AG04450 (cell line): ENCODE data around the gene ANKRD52. TPM values are rescaled to one million over a fixed set of nuclear protein-coding genes. Genes with fewer than 3 reads are reported as not detected.

Experiments
- CTCF ChIA-PET: fragments of 300-600, 350-600 bp; formaldehyde crosslinking; extraction: SDS; loops from one replicate; lab custom pipeline; 2022; ENCODE audit warnings: antibody characterized with exemption, inconsistent platforms; lab: Charles Lee
- POLR2A ChIA-PET: fragments of 350-600 bp; formaldehyde crosslinking; extraction: SDS; loops from one replicate; lab custom pipeline; 2021; ENCODE audit warnings: antibody characterized with exemption, inconsistent platforms; lab: Yijun Ruan, JAX
- DNase-seq: peaks from one replicate; pipeline ENCODE4 v3.0.0-alpha.2; 2011; ENCODE audit warnings: low read depth, low spot score
- H3K27ac ChIP-seq: one replicate; pipeline ENCODE4 v1.5.1; 2012; ENCODE audit warnings: low read depth, low read length, control low read depth
- H3K27me3 ChIP-seq: one replicate; pipeline ENCODE4 v1.6.0; 2012; ENCODE audit warnings: low read length; ENCODE audit not compliant: control insufficient read depth, insufficient read depth
- H3K4me3 ChIP-seq: 2 replicates; pipeline ENCODE4 v1.5.1; 2011; ENCODE audit warnings: mild to moderate bottlenecking, low read depth, low read length, control low read depth
- H3K9me3 ChIP-seq: 2 replicates; pipeline ENCODE4 v1.5.1; 2012; ENCODE audit warnings: low read length; ENCODE audit not compliant: control insufficient read depth, insufficient read depth
- CTCF ChIP-seq: IDR thresholded peaks from 2 replicates; pipeline ENCODE4 v1.5.1; 2011; ENCODE audit warnings: low read depth, low read length, control low read depth, inconsistent platforms
- polyA plus RNA-seq: library from polyadenylated mRNA; depleted of rRNA; stranded (reverse); fragments of >200 nt; gene quantifications from 2 replicates; pipeline ENCODE4 v1.2.3, GENCODE V29; 2011

The ANKRD52 gene
- polyA plus RNA-seq, 1 experiment = 16.0 TPM

- peak; percentile 83 for TF ChIP-seq CTCF
- no peaks in the 10 kb centered on the region for H3K9me3 ChIP-seq
- H3K27ac ChIP-seq = no peak overlapping the region
- peak; percentile 73 for DNase-seq
- ChIA-PET CTCF (interaction anchor here (0.6 to 6.2 kb wide), 9 partner anchors 9 to 313 kb away, joined by 3 to 73 read pairs (median 3); partner anchors contain the start of genes ESYT1 and RNF41), POLR2A (no interaction called here)
- H3K27me3 ChIP-seq = no peaks in the 10 kb centered on the region
- no peak overlapping the region for H3K4me3 ChIP-seq
Observed at GRCh38 chr12:56193025-56193578, 65.1 kb downstream of the ANKRD52 start.

GRCh38 chr12:56192582-56192981, 65.6 kb downstream of the ANKRD52 start:
- Histone ChIP-seq H3K27ac (no peak overlapping the region), H3K4me3 (no peak overlapping the region), H3K27me3 (no peaks in the 10 kb centered on the region), H3K9me3 (no peaks in the 10 kb centered on the region)
- ChIA-PET CTCF (interaction anchor here (0.6 to 6.2 kb wide), 10 partner anchors 10 to 313 kb away, joined by 3 to 73 read pairs (median 3); partner anchors contain the start of genes ESYT1 and RNF41), POLR2A (no interaction called here)
- TF ChIP-seq CTCF = no peak
- no peak for DNase-seq

- Histone ChIP-seq H3K9me3 (no peaks in the 10 kb centered on the region), H3K4me3 (peak overlapping the region; percentile 88), H3K27ac (no peak overlapping the region), H3K27me3 (no peaks in the 10 kb centered on the region)
- no peak for DNase-seq
- TF ChIP-seq CTCF = no peak
- ChIA-PET CTCF (interaction anchor here (1.2 to 6.2 kb wide), 2 partner anchors 31 to 68 kb away, joined by 3 to 73 read pairs; partner anchors contain the start of gene RNF41), POLR2A (interaction anchor here (1.3 to 1.4 kb wide), 2 partner anchors 31 to 217 kb away, joined by 5 read pairs; partner anchors contain the start of genes RAB5B and RNF41)
Observed at GRCh38 chr12:56190695-56191155, 67.5 kb downstream of the ANKRD52 start.

- peak; percentile 70 for DNase-seq
- Histone ChIP-seq H3K4me3 (peak overlapping the region; percentile 88), H3K27ac (peak overlapping the region; percentile 83), H3K9me3 (no peaks in the 10 kb centered on the region), H3K27me3 (no peaks in the 10 kb centered on the region)
- CTCF ChIA-PET = interaction anchor here (0.5 to 6.2 kb wide), 35 partner anchors 9 to 452 kb away, joined by 3 to 96 read pairs (median 6); partner anchors contain the start of genes COQ10A, ESYT1, MYL6 and RNF41
- no peak for TF ChIP-seq CTCF
- POLR2A ChIA-PET = interaction anchor here (0.6 to 3.3 kb wide), 16 partner anchors 28 to 498 kb away, joined by 3 to 30 read pairs (median 4); partner anchors contain the start of genes CNPY2, ESYT1, MYL6 and PA2G4
Observed at GRCh38 chr12:56189918-56190694, 68.1 kb downstream of the ANKRD52 start.
